HG03025 (cell line): ENCODE measurements around the gene SPEF1.

Source experiments
- ATAC-seq: cut with Tn5 transposase; IDR thresholded peaks from one replicate; pipeline ENCODE4 v1.9.1; 2021; ENCODE audit warnings: mild to moderate bottlenecking, moderate library complexity; ENCODE audit not compliant: unreplicated experiment, low FRiP score

The SPEF1 gene

DNA sequence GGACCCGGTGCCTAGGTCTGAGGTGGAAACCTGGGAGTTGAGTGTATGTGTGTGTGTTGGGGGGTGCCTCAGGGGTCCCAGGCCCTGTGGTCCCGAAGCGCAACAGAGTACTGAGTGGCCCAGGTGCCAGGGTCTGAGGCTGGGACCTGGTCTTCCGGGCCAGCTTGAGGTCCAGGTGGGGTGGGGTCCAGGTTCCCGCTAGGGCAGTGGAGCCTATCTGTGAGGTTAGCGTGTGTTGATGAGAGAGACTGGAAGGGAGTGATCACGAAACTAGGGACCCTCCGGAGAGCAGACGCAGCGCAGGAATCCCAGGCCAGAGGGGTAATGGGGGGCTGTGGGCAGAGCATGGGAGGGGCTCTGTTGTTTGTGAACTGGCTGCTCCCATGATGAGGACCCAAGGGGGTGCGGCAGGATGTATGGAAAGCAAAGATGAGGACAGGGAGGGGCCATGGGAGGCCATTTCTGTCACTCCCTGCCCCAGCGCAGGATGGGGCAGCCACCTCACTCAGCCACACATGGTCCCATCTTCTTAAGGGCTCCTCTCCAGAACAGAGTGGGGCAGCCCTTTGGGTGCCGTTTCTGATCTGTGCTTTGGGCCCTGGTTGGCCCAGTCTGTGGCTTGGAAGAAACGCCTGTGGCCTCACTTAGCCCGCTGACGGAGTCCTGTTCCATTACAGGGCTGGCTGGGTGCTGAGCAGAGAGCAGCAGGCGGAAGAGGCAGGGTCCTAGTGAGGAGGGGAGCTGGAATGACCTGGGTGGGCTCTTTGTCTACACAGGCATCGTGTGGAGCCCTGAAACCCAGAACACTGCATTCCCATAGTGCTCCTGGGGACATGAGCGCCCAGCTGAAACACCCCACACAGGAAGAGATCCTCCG is 47.9 kb downstream of the SPEF1 start:
- ATAC-seq, result no peak

DNA sequence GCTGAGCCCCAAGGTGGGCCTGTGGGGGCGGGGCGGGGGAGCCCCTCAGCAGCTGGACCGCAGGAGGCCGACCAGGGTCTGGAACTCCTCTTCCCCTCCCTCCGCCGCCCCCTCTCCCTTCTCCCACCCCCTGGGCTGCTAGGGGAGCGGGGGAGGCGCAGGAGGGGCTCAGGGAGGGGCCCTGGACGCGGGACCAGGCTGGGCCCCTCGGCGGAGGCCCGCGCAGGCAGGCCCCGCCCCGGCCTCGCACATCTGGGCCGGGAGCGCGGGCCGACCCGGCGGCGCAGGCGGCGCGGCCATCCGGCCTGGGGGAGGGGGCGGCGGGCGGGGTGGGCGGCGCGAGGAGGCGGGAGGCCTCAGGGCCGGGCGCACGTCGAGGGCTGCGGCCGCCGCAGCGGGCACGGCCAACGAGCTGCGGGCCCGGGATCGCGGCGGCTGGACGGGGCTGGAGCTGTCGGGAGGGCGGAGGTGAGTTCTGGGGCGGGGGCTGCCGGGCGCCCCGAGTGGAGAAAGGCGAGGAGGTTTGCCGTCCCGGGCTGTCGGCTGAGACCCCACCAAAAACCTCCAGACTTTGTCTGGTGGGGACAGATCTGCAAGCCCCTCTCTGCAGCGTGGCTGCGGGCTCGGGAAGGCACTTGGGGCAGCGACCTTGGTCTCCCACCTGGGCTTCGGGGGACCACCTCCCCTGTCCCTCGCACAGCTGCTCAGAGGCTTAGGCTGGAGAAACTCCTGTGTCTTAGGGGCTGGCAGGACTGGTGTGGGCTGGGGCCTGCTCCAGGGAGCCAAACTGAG is 48.7 kb downstream of the SPEF1 start, which contains the start of gene HSPA12B:
Gene HSPA12B, plus strand, starts transcription at position 359 of the 792 bp plus-strand sequence. CDS start 5,990 bp downstream, outside the sequence.
- ATAC-seq, result no peak

- no peak for ATAC-seq
Measured at GRCh38 chr20:3731944-3732326, 49.3 kb downstream of the SPEF1 start.

DNA sequence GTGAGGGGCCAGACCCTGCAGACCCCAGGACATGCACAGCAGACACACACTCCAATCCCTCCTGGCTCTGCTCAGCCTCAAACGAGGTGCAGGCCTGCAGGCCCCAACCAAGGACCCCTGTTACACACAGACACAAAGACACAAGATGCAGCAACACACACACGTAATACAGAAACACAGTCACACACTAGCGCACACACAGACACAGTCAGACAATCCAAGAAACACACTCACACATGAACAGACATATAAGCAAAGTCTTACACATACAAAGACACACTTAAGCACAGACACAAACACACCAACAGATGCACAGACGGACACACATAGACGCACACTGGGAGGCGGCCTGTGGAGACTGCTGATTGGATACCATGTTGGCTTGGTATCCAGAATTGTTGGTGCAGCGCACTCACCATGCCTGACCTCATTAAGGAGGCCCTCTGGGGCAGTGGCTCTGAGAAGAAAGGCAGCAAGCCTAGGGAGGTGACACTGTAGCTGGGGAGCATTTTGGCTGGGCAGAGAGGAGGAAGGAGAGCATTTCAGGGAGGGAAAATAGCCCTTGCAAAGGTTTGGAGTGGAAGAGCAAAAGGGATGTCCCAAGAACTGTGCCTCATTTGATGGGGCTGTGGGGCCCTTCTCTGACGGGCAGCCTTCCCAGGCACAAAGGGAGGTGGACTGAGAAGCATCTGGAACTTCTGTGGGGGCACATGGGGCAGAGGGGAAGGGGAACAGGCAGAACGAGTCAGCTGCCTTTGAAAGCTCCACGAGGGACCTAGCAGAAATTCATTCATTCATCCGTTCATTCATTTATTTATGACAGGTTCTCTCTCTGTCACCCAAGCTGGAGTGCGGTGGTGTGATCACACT is 50.2 kb downstream of the SPEF1 start:
- ATAC-seq, result no peak

DNA sequence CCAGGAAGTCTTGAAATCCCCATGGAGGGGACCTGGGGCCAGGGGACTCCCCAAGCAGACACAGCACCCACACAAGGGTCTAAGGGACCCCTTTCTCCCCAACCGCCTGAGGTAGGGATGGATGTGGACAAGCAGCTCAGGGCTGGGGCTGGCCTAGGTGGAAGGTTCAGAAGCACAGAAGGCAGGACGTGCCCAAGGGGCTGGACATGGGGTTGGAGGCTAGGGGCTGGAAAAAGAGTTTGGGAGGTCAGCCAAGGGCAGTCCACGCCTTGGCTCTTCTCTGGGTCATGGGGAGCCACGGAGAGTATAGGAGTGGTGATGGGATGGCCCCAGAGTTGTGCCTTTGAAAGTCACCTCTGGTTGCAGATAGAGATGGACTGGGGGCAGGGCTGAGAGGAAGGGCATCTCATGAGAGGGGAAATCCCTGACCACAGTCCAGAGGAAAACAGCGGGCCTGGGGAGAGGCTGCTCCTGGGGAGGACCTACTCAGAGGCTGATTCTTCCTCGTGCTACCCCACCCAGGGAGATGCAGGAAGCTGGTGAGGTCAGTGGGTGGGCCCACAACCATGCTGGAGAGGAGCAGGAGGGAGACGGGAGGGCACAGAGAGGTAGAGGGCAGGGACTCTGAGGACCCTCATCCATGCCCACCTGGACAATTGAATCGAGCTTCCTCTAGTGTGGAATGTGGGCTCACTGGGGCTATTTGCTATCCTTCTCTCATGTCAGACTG is 51.3 kb downstream of the SPEF1 start:
- no peak for ATAC-seq

DNA sequence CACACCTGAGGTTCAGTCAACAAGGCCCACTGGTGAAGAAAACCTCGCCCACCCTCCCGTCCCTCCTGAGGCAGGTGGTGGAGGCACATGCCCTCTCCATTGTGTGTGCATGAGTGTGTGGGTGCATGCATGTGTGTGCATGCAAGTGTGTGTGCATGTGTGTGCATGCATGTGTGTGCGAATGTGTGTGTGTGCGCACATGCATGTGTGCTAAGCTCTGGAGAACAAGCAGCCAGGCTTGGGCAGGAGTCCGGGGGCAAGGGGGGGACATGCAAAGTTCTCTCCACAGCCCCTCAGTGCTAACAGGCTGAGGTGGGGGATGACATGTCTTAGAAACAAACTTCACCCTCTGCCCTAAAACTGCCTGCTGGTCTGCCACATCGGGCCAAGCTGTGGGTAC is 51.9 kb downstream of the SPEF1 start:
- ATAC-seq, result no peak

DNA sequence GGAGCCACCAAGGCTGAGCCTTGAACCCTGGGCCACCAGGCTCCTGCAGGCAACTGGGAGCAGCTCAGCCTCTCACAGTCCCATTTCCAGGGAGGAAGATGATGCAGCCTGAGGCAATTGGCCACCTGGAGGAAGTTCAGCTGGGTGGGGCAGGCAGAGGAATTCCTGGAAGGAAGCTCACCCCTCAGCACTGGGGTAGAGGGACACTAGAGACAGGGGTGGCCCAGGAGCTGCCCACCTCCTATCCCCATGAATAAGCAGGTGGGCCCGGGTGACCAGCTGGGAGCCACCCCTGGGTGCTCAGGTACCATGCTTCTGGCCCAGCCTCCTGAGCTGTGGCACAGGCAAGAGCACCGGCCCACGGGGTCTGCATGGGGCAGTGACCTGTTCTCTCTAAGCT is 52.4 kb downstream of the SPEF1 start:
- ATAC-seq, result no peak

DNA sequence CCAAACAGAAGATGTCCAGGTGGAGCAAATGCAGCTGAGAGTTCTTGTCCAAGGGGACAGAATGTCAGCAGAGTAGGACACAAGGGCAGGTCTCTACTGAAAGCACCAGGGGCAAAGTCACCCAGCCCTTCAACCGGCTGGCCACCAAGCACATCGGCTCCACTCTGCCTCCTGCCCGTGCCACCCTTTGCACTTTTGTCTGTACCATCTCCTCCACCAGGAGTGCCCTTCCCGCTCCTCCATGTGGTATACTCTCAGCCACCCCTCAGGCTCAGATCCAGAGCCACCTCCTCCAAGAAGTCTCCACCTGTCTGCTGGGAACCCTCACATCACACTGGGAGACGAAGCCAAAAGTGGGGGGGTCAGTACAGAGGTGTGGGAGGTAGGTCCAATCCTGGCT is 52.9 kb downstream of the SPEF1 start:
- ATAC-seq, result no peak
